Spinal cord (tissue), 10 donors: ENCODE data around the gene CCDC174. TPM values are rescaled to one million over a fixed set of nuclear protein-coding genes. Genes with fewer than 3 reads are reported as not detected.

Experiments used
- DNase-seq, 6 donors: peaks; one replicate each; pipeline versions ENCODE4 v3.0.0 to v3.0.0-alpha.2; 2013 to 2015; ENCODE audit warnings: low spot score in 6 of 6, low read depth in 4 of 6
- H3K27ac ChIP-seq: one replicate; pipeline ENCODE4 v1.5.1; 2013; ENCODE audit warnings: low read depth, low read length, control low read depth
- H3K27me3 ChIP-seq: one replicate; pipeline ENCODE4 v1.6.1; 2013; ENCODE audit warnings: low read length; ENCODE audit not compliant: control insufficient read depth, insufficient read depth
- H3K36me3 ChIP-seq: one replicate; pipeline ENCODE4 v1.6.1; 2013; ENCODE audit warnings: low read length; ENCODE audit not compliant: control insufficient read depth, insufficient read depth
- H3K4me1 ChIP-seq: one replicate; pipeline ENCODE4 v1.6.1; 2013; ENCODE audit warnings: low read length; ENCODE audit not compliant: control insufficient read depth, insufficient read depth
- H3K4me3 ChIP-seq: one replicate; pipeline ENCODE4 v1.5.1; 2013; ENCODE audit warnings: low read depth, low read length, control low read depth
- H3K9me3 ChIP-seq: one replicate; pipeline ENCODE4 v1.6.1; 2013; ENCODE audit warnings: low read length; ENCODE audit not compliant: control insufficient read depth, insufficient read depth
- WGBS: methylation state at CpG from one replicate; pipeline ENCODE4 v1.1.5; 2013; ENCODE audit warnings: missing lambda C conversion rate; ENCODE audit not compliant: insufficient coverage; 5-methylcytosine and 5-hydroxymethylcytosine counted together
- polyA plus RNA-seq, 2 donors: library from polyadenylated mRNA; unstranded; fragments of 120-200 nt; gene quantifications; one replicate each; pipeline ENCODE4 v1.2.1, GENCODE V29; 2013; ENCODE audit not compliant: insufficient read length in 2 of 2
- total RNA-seq, 2 donors: library from RNA; depleted of rRNA in 1 of 2; stranded (reverse); fragments of 120-200 nt in 1 of 2; fragments of >200 nt in 1 of 2; gene quantifications; one replicate each; pipeline versions ENCODE4 v1.2.3 to v1.2.4, GENCODE V29; 2013 to 2014
- donor health status: healthy.

The CCDC174 gene
- total and polyA plus RNA-seq, 4 donors = 13.2 to 31.8 (median 19.3) TPM

GRCh38 chr3:14609506-14609905, 42.1 kb upstream of the CCDC174 start:
- no peak overlapping the region for H3K27ac ChIP-seq
- 86% methylated on average over 1 of the region's 4 CpGs for WGBS
- H3K4me1 ChIP-seq = no peaks in the 10 kb centered on the region
- no peak for DNase-seq
- no peaks in the 10 kb centered on the region for H3K9me3 ChIP-seq
- H3K36me3 ChIP-seq = no peaks in the 10 kb centered on the region
- no peaks in the 10 kb centered on the region for H3K27me3 ChIP-seq
- H3K4me3 ChIP-seq = no peak overlapping the region

GRCh38 chr3:14609941-14610340, 41.6 kb upstream of the CCDC174 start:
- H3K27ac ChIP-seq = no peak overlapping the region
- peak in 1 of 6 donors; percentile 40 for DNase-seq
- H3K27me3 ChIP-seq = no peaks in the 10 kb centered on the region
- H3K9me3 ChIP-seq = no peaks in the 10 kb centered on the region
- no peaks in the 10 kb centered on the region for H3K4me1 ChIP-seq
- H3K36me3 ChIP-seq = no peaks in the 10 kb centered on the region
- no peak overlapping the region for H3K4me3 ChIP-seq

GRCh38 chr3:14614189-14614588, 37.4 kb upstream of the CCDC174 start:
- H3K4me1 ChIP-seq = no peaks in the 10 kb centered on the region
- no peak for DNase-seq
- no CpG with 5 or more reads among the region's 1 CpG for WGBS

GRCh38 chr3:14614862-14615261, 36.7 kb upstream of the CCDC174 start:
- Histone ChIP-seq H3K4me1 (no peaks in the 10 kb centered on the region), H3K27me3 (no peaks in the 10 kb centered on the region), H3K9me3 (no peaks in the 10 kb centered on the region), H3K36me3 (no peaks in the 10 kb centered on the region), H3K4me3 (no peak overlapping the region), H3K27ac (no peak overlapping the region)
- DNase-seq = no peak

More at GRCh38 chr3:14614189-14614588, 37.4 kb upstream of the CCDC174 start:
- no peak overlapping the region for H3K4me3 ChIP-seq
- no peak overlapping the region for H3K27ac ChIP-seq
- H3K36me3 ChIP-seq = no peaks in the 10 kb centered on the region
- no peaks in the 10 kb centered on the region for H3K9me3 ChIP-seq
- no peaks in the 10 kb centered on the region for H3K27me3 ChIP-seq

- no peak overlapping the region for H3K4me3 ChIP-seq
- no peaks in the 10 kb centered on the region for H3K9me3 ChIP-seq
- DNase-seq = peak in 2 of 6 donors; percentile 24 to 29
- H3K27me3 ChIP-seq = no peaks in the 10 kb centered on the region
- WGBS = 38% methylated on average over 6 of the region's 10 CpGs
- H3K4me1 ChIP-seq = peaks cover 3% of the 10 kb centered on the region
- H3K36me3 ChIP-seq = no peaks in the 10 kb centered on the region
- no peak overlapping the region for H3K27ac ChIP-seq
Observed at GRCh38 chr3:14616606-14617507, 34.7 kb upstream of the CCDC174 start.

- no peak for DNase-seq
- Histone ChIP-seq H3K36me3 (no peaks in the 10 kb centered on the region), H3K9me3 (no peaks in the 10 kb centered on the region), H3K27ac (no peak overlapping the region), H3K4me1 (peaks cover 8% of the 10 kb centered on the region), H3K4me3 (no peak overlapping the region), H3K27me3 (no peaks in the 10 kb centered on the region)
- WGBS = 93% methylated on average over 3 of the region's 6 CpGs
Observed at GRCh38 chr3:14617508-14618023, 34.0 kb upstream of the CCDC174 start.

GRCh38 chr3:14619605-14620004, 32.0 kb upstream of the CCDC174 start:
- Histone ChIP-seq H3K9me3 (no peaks in the 10 kb centered on the region), H3K4me1 (peaks cover 19% of the 10 kb centered on the region), H3K27ac (no peak overlapping the region), H3K27me3 (no peaks in the 10 kb centered on the region), H3K36me3 (no peaks in the 10 kb centered on the region), H3K4me3 (no peak overlapping the region)
- WGBS = 94% methylated on average over 2 of the region's 2 CpGs
- no peak for DNase-seq

- H3K9me3 ChIP-seq = no peaks in the 10 kb centered on the region
- peaks cover 19% of the 10 kb centered on the region for H3K4me1 ChIP-seq
- H3K27me3 ChIP-seq = no peaks in the 10 kb centered on the region
- DNase-seq = peak in 2 of 6 donors; percentile 51 to 74
- H3K36me3 ChIP-seq = no peaks in the 10 kb centered on the region
- H3K4me3 ChIP-seq = no peak overlapping the region
- WGBS = 18% methylated on average over 6 of the region's 7 CpGs
- H3K27ac ChIP-seq = no peak overlapping the region
Observed at GRCh38 chr3:14620512-14620911, 31.1 kb upstream of the CCDC174 start.

- no peak for DNase-seq
- Histone ChIP-seq H3K27ac (no peak overlapping the region), H3K36me3 (no peaks in the 10 kb centered on the region), H3K9me3 (no peaks in the 10 kb centered on the region), H3K4me3 (no peak overlapping the region), H3K27me3 (no peaks in the 10 kb centered on the region), H3K4me1 (peaks cover 19% of the 10 kb centered on the region)
- WGBS = 96% methylated on average over 2 of the region's 4 CpGs
Observed at GRCh38 chr3:14621093-14621492, 30.5 kb upstream of the CCDC174 start.

GRCh38 chr3:14622368-14622767, 29.2 kb upstream of the CCDC174 start:
- WGBS = no CpG with 5 or more reads among the region's 6 CpGs
- H3K36me3 ChIP-seq = no peaks in the 10 kb centered on the region
- H3K9me3 ChIP-seq = no peaks in the 10 kb centered on the region
- peaks cover 19% of the 10 kb centered on the region for H3K4me1 ChIP-seq
- DNase-seq = no peak
- H3K4me3 ChIP-seq = no peak overlapping the region
- no peaks in the 10 kb centered on the region for H3K27me3 ChIP-seq
- no peak overlapping the region for H3K27ac ChIP-seq
